Embryonic facial prominence (tissue), 1 donor: ENCODE results near the gene PER3.
"Not testable (repeated sequence)": the region's sequence is repeated elsewhere in the genome, so short reads cannot be mapped to it uniquely, and the experiment has no call there.

Experiments used
- DNase-seq: peaks from one replicate; pipeline ENCODE4 v3.0.0-alpha.2; 2016; ENCODE audit errors: extremely low spot score

Gene PER3

DNA sequence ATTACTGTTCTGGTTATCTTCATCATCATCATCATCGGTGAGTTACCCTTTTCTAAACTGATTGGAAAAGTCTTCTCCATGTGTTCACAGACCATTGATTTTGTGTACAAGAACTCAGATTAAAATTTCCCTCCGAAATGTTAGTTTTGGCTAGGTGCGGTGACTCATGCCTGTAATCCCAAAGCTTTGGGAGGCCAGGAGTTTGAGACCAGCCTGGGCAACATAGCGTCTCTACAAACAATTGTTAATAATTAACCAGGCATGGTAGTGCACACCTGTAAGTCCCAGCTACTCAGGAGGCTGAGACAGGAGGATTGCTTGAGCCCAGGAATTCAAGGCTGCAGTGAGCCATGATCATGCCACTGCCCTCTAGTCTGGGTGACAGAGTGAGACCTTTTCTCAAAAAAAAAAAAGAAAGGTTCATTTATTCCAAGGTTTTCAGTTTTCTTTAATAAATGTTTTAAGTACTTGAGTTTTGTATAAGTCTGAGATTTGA is 5.9 kb upstream of the PER3 start:
- DNase-seq, result no peak

DNA sequence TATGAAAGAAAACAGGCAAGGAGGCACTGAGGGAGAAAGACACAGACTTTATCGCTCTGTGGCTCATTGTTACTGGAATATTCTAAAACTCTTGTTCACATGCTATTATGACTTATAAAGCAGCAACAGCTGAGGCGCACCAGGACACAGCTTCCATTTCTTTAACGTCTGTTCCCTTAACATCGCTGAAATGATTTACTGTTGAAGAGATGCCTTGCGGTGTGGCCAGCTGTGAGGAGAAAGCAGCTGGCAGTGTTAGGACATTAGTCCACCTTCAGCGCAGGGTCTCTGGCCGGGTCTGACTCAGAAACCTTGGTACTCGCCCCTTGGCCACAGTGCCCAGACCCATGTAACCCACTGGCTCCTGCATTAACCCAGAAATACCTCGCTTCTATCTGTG is 3.1 kb upstream of the PER3 start:
- no peak for DNase-seq

- DNase-seq, result no peak
These were observed 2.6 kb upstream of the PER3 start for GRCh38 chr1:7781501-7781900.

- no peak for DNase-seq
These were observed 2.1 kb upstream of the PER3 start for GRCh38 chr1:7781923-7782495.

- DNase-seq, result no peak
These were observed 846 bp upstream of the PER3 start for GRCh38 chr1:7783178-7783711.

DNA sequence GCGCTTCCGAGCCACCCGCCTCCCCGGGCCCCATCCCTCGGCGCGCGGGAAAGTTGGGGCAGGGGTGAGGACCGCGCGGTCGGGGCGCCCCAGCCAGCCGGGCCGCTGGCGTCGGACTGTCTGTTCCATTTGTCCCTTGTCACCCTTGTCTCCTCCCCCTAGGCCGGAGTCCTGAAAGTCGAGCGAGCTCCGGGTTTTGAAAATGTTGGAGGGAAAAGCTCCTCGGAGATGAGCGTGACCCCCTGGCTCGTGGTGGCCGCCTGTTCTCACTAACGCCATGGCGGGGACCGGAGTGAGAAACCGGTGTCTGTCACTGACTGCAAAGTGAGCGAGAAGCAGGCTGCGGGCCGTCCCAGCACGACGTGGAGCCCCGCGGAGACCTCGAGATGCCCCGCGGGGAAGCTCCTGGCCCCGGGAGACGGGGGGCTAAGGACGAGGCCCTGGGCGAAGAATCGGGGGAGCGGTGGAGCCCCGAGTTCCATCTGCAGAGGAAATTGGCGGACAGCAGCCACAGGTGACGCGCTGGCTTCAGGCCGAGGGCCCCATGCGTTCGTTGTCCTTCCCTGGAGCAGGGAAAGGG is 491 bp downstream of the PER3 start:
- DNase-seq, result no peak

DNA sequence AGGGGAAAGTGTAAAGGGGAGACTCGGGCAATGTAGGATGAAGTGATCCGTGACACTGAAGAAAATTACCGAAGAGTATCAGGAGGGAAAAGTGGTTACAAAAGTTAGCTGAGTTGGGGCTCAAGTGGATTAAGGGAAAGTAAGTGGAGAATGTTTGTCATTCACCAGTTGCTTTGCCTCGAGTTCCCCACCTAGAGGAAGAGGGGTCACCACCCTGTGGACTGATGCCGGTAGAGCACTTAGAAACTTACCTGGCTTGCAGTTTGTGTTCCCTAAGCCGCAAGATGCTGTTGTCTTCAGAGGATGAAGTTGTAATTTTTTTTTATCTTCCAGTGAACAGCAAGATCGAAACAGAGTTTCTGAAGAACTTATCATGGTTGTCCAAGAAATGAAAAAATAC is 1.0 kb downstream of the PER3 start:
- DNase-seq, result no peak

DNA sequence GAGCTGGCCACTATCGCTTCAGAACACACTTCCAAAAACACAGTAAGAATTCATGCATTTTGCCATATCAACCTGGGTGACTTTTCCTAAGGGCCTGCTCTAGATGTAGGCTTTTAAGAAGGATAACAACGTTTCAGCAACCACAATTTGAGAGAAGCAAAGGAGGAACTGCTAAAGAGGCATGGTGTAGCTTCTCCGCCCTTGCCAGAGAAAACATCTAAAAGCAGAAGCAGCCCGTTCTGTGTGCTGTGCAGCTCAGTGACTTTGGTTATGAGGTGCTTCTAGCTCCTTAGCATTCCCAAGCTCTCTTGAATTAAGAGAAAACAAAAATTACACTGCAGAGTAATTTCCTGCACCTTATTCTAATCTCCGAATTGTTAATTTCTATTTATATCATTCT is 2.7 kb downstream of the PER3 start:
- DNase-seq, result no peak

- DNase-seq, result no peak
These were observed 5.7 kb downstream of the PER3 start for GRCh38 chr1:7789828-7790227.

DNA sequence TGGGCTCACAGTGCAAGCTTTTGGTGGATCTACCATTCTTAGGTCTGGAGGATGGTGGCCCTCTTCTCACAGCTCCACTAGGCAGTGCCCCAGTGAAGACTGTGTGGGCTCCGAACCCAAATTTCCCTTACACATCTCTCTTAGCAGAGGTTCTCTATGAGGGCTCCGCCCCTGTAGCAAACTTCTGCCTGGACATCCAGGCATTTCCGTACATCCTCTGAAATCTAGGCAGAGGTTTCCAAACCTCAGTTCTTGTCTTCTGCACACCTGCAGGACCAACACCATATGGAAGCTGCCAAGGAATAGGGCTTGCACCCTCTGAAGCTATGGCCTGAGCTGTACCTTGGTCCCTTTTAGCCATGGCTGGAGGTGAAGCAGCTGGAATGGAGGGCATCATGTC is 6.9 kb downstream of the PER3 start:
- DNase-seq, result not testable (repeated sequence)

DNA sequence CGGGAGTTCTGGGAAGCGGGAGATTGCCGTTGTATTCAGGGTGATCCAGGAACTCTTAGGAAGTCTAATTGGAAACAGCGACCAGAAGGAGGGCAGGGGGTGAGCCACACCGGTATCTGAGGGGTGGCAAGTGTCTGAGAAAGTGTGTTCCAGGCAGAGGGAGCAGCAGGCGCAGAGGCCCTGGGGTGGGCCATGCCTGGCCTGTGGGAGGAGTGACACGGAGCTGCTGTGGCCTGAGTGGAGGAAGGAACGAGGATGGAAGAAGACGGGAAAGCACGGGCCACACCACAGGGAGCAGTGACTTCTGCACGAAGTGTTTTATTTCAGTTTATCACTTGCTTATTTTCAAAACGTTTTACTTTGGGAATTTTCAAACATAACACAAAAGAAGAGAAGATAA is 11.3 kb downstream of the PER3 start:
- no peak for DNase-seq

GRCh38 chr1:7805460-7805859 is 21.4 kb downstream of the PER3 start:
- DNase-seq, result no peak

- peak; percentile 34 for DNase-seq
These were observed 24.3 kb downstream of the PER3 start for GRCh38 chr1:7808253-7808844.

GRCh38 chr1:7809742-7810141 is 25.7 kb downstream of the PER3 start:
- no peak for DNase-seq

DNA sequence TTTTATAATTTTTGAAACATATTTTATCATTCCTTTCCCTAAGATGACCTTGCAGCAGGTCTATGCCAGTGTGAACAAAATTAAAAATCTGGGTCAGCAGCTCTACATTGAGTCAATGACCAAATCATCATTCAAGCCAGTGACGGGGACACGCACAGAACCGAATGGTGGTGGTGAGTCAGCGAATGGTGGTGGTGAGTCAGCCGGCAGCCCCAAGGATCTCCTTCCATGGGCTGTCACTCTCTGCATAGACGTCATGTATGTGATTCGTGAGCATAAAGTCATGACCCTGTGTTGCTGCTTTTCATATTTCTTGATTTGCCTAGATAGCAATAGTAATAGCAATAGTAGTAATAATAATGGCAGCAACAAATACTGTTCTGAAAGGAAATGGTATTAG is 26.3 kb downstream of the PER3 start:
- no peak for DNase-seq

DNA sequence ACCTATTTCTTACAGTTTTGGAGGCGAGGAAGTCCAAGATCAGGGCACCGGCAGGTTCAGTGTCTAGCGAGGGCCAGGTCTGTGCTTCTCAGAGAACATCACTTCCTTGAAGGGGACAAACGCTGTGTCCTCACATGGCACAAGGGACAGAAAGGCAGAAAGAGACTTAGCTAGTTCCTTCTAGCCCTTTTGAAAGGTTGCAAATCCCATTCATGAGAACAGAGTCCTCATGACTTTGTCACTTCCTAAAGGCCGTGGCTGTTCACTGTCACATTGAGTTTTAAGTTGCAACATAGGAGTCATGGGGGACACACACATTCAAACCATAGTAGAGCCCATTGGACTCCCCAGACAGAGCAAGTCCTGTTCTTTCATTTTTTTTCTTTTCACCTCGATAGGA is 27.4 kb downstream of the PER3 start:
- no peak for DNase-seq

DNA sequence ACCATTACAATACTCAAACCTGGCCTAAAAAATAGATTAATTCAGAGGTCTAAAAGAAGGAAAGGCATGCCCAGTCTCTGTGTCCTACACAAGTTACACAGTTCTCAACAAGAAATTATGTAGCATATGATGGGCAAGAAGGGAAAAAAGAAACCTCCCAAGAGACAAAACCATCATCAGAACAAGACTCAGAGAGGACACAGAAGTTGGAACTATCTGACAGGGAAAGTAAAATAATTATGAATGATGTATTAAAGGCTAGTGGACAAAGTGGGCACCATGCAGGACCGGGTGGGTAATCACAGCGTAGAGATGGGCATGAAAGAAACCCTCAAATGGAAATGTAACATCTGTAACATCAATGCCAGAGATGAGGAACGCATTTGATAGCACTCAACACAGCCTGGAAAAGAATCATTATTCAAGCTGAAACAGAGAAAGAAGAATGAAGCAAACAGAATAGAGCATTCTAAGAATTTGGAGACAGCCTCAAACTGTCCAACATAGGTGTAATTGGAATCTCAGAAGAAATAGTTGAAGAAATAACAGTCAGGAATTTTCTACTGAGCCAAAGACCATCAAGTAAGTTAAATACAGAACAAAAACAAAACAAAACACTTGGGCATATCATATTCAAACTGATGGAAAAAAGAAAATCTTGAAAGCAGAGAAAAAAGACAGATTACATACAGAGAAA is 29.7 kb downstream of the PER3 start:
- no peak for DNase-seq

DNA sequence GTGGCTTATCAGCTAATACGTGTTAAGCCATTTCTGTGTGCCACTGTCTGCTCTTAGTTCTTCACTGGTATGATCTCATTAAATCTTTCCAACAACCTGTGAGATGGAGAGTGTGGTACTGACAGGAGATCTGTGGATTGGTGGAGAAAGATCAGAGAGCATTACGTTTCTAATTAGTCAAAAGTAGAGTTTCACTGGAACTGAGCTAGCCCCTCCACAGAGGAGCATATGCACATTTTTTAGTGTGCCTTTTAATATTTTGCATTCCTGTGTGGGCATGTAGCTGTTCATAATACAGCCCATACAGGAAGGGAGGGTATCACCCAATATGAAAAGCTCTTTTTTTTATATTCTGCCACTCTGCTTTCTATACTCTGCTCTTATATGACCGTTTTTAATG is 37.2 kb downstream of the PER3 start:
- DNase-seq, result no peak

GRCh38 chr1:7824701-7825100 is 40.6 kb downstream of the PER3 start:
- DNase-seq, result no peak

GRCh38 chr1:7826363-7826762 is 42.3 kb downstream of the PER3 start:
- DNase-seq, result no peak

- DNase-seq, result no peak
These were observed 43.2 kb downstream of the PER3 start for GRCh38 chr1:7827126-7827955.

GRCh38 chr1:7831458-7831857 is 47.4 kb downstream of the PER3 start:
- no peak for DNase-seq
